ENCODE measurements around the gene TSC22D3.

DNA sequence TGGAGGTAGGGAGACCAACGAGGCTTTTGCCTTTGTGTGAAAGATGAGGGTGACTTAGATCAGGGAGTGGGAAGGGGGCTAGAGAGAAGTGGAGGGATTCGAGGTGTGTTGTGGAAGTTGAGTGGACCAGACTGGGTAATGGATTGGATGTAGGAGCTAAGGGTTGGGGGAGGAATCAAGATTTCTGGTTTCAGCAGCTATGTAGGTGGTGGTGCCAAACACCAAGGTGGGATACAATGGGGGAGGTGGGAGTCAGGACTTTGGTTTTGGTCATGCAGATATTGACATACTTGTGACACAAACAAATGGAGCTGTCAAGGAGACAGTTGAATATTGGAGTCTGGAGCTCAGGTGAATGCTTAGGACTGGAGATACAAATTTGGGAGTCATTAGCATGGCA, 71.0 kb downstream of the TSC22D3 start:
- no peak for TF ChIP-seq CTCF (IDR thresholded peaks at IDR 0.05)
- TF ChIP-seq POLR2A (IDR thresholded peaks at IDR 0.05): no peak
- TF ChIP-seq POLR2AphosphoS5 (IDR thresholded peaks at IDR 0.05): no peak

All from stomach (tissue), 4 donors.